ENCODE results near the gene KIF26B.
"Not testable (repeated sequence)": the region's sequence is repeated elsewhere in the genome, so short reads cannot be mapped to it uniquely, and the experiment has no call there.

Gene KIF26B

DNA sequence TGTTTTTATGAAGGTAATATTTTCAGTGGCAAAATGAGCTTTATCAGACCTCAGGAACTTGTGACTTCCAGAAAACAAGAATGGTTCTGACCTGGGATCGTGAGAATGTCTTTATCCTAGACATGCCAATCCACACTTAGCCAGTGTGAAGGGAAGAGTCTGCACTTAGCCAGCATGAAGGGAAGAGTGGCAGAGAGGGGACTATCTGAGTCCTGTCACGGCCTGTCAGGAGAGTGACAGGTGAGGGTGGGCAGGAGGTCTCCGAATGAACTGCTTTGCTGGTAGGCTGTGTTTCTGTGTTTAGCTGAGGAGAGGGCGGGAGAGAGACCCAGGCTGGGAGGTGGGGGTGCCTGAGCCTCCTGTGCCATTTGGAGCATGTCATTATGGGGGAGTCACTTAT is 173.1 kb downstream of the KIF26B start:
- Histone ChIP-seq H3K4me1 (ENCODE audit: control insufficient read depth, insufficient read depth, low read length) (no peaks in the 10 kb centered on the region), H3K27ac (ENCODE audit: insufficient read depth, low read depth, low read length, poor library complexity, severe bottlenecking) (no peak overlapping the region), H3K9me3 (ENCODE audit: control insufficient read depth, low read length) (no peaks in the 10 kb centered on the region), H3K36me3 (ENCODE audit: control insufficient read depth, insufficient read depth, low read length) (no peaks in the 10 kb centered on the region), H3K27me3 (ENCODE audit: control insufficient read depth, insufficient read depth, low read length, poor library complexity, severe bottlenecking) (no peaks in the 10 kb centered on the region), H3K4me3 (ENCODE audit: insufficient read depth, low read depth, low read length) (no peak overlapping the region)
- WGBS, 2 experiments, result 78 to 84% methylated on average over 4 of the region's 4 CpGs

DNA sequence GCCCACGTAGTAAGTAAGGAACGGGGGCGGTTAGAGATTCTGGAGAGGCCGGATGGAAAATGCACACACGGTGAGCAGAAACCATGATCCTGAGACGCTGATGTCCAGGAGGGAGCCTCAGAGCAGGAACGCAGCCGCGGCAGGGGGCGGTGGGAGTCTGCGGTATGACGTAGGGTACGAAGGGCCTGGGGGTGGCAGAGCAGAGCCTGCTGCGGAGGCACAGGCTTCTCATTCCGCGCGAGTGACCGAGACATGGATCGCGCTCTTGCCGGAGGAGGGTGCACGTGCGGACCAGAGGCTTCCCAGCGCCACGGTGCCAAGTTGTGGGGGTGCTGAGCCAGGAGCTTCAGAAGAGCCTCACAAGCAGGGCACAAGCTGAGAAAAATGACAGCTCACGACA is 176.2 kb downstream of the KIF26B start:
- Histone ChIP-seq H3K36me3 (ENCODE audit: control insufficient read depth, insufficient read depth, low read length) (no peaks in the 10 kb centered on the region), H3K27me3 (ENCODE audit: control insufficient read depth, insufficient read depth, low read length, poor library complexity, severe bottlenecking) (no peaks in the 10 kb centered on the region), H3K27ac (ENCODE audit: insufficient read depth, low read depth, low read length, poor library complexity, severe bottlenecking) (no peak overlapping the region), H3K4me3 (ENCODE audit: insufficient read depth, low read depth, low read length) (no peak overlapping the region), H3K9me3 (ENCODE audit: control insufficient read depth, low read length) (no peaks in the 10 kb centered on the region), H3K4me1 (ENCODE audit: control insufficient read depth, insufficient read depth, low read length) (no peaks in the 10 kb centered on the region)
- 88 to 91% methylated on average over 26 of the region's 26 CpGs for WGBS, 2 experiments

DNA sequence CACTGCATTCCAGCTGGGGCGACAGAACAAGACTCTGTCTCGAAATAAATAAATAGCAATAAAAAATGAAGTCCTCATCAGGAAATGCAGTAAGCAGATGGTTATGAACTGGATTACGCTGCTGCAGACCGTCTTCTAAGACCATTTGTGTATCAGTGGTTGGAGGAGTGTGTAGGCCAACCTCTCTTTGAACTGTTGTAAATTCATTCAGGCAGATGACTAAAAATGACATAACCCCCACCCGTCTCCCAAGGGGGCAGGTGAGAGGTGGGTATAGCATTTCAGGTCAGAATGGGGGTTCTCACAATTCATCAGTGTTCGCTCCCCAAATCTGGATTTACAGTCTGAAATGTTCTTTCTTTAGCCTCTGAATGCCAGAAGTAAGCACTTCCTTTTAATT is 177.3 kb downstream of the KIF26B start:
- Histone ChIP-seq H3K27ac (ENCODE audit: insufficient read depth, low read depth, low read length, poor library complexity, severe bottlenecking) (no peak overlapping the region), H3K4me3 (ENCODE audit: insufficient read depth, low read depth, low read length) (no peak overlapping the region), H3K4me1 (ENCODE audit: control insufficient read depth, insufficient read depth, low read length) (no peaks in the 10 kb centered on the region), H3K27me3 (ENCODE audit: control insufficient read depth, insufficient read depth, low read length, poor library complexity, severe bottlenecking) (no peaks in the 10 kb centered on the region), H3K36me3 (ENCODE audit: control insufficient read depth, insufficient read depth, low read length) (no peaks in the 10 kb centered on the region), H3K9me3 (ENCODE audit: control insufficient read depth, low read length) (no peaks in the 10 kb centered on the region)
- WGBS, 2 experiments, result 93 to 95% methylated on average over 6 of the region's 6 CpGs

DNA sequence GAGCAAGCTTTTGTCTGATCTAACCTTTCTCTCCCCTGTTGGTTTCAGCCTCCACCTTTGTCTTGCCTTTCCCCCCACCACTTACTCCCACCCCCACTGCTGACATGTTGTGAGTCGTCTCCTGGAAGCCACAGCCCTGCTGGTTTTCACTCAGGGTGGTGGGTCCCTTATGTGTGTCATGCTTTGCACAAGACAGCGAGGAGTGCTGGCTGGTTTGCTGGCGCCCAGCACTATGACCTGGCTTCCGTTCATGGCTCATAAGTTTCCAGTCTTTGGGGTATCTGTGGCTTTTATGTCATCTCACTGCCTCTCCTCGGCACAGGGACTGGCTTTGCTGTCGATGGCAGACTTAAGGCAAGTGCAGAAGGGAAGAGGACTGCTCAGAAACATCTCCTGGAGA is 177.7 kb downstream of the KIF26B start:
- no peak overlapping the region for H3K27ac ChIP-seq (ENCODE audit: insufficient read depth, low read depth, low read length, poor library complexity, severe bottlenecking)
- H3K4me3 ChIP-seq (ENCODE audit: insufficient read depth, low read depth, low read length), result no peak overlapping the region
- no peaks in the 10 kb centered on the region for H3K9me3 ChIP-seq (ENCODE audit: control insufficient read depth, low read length)
- H3K27me3 ChIP-seq (ENCODE audit: control insufficient read depth, insufficient read depth, low read length, poor library complexity, severe bottlenecking), result no peaks in the 10 kb centered on the region
- H3K36me3 ChIP-seq (ENCODE audit: control insufficient read depth, insufficient read depth, low read length), result no peaks in the 10 kb centered on the region
- WGBS, 2 experiments, result 80 to 88% methylated on average over 6 of the region's 6 CpGs
- no peaks in the 10 kb centered on the region for H3K4me1 ChIP-seq (ENCODE audit: control insufficient read depth, insufficient read depth, low read length)

DNA sequence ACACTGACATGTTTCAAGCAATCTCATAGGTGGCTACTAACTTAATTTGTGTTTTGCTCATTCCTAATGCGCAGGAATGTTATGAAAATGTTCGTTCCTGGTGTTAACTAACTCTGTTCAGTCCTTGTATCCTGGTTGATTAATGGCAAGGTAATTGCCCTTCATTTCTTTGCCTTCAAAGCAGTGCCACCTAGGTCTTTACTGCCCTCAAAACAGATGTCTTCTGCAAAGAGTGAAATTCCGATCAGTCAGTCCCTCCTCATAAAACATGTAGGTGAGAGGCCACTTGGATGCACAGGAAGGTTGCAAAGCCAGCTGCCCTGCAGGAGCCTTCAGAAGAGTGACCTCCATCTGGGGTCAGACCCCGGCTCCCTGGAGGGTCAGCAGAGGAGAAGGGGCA is 179.4 kb downstream of the KIF26B start:
- no peak overlapping the region for H3K27ac ChIP-seq (ENCODE audit: insufficient read depth, low read depth, low read length, poor library complexity, severe bottlenecking)
- H3K9me3 ChIP-seq (ENCODE audit: control insufficient read depth, low read length), result no peaks in the 10 kb centered on the region
- no peaks in the 10 kb centered on the region for H3K36me3 ChIP-seq (ENCODE audit: control insufficient read depth, insufficient read depth, low read length)
- 88 to 96% methylated on average over 4 of the region's 4 CpGs for WGBS, 2 experiments
- no peak overlapping the region for H3K4me3 ChIP-seq (ENCODE audit: insufficient read depth, low read depth, low read length)
- no peaks in the 10 kb centered on the region for H3K27me3 ChIP-seq (ENCODE audit: control insufficient read depth, insufficient read depth, low read length, poor library complexity, severe bottlenecking)
- no peaks in the 10 kb centered on the region for H3K4me1 ChIP-seq (ENCODE audit: control insufficient read depth, insufficient read depth, low read length)

DNA sequence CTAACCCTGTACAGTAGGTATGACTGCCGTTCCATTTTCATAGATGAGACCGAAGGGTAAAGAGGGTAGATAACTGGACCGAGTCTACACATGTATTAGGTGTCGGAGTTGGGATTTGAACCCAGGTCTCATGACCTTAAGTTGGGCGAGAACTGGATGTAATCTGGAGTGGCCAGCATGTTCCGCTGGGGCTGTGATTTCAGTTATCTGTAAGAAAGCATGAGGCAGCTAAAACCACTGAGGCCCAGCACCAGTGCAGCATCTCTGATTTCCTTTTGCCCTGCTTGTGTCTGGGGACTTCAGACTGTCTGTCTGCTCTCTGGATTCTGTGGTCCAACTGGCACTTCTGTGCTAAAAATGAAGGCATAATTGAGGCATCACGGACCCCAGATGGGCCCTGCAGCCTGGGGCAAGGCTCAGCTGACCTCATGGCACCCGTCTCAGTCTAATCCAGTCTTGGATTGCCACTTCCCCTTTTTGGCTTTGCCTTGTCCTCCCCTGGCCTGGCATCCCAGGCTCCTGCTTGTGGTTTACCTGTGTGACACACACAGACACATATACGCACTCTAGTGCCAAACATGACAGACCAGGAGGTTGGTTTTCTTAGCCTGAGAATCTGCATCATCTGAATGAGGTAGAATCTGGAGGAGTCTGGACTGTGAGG is 180.2 kb downstream of the KIF26B start:
- H3K36me3 ChIP-seq (ENCODE audit: control insufficient read depth, insufficient read depth, low read length), result no peaks in the 10 kb centered on the region
- H3K27me3 ChIP-seq (ENCODE audit: control insufficient read depth, insufficient read depth, low read length, poor library complexity, severe bottlenecking), result no peaks in the 10 kb centered on the region
- H3K4me1 ChIP-seq (ENCODE audit: control insufficient read depth, insufficient read depth, low read length), result no peaks in the 10 kb centered on the region
- no peak overlapping the region for H3K27ac ChIP-seq (ENCODE audit: insufficient read depth, low read depth, low read length, poor library complexity, severe bottlenecking)
- WGBS, 2 experiments, result 94 to 95% methylated on average over 9 of the region's 9 CpGs
- H3K4me3 ChIP-seq (ENCODE audit: insufficient read depth, low read depth, low read length), result no peak overlapping the region
- H3K9me3 ChIP-seq (ENCODE audit: control insufficient read depth, low read length), result no peaks in the 10 kb centered on the region

DNA sequence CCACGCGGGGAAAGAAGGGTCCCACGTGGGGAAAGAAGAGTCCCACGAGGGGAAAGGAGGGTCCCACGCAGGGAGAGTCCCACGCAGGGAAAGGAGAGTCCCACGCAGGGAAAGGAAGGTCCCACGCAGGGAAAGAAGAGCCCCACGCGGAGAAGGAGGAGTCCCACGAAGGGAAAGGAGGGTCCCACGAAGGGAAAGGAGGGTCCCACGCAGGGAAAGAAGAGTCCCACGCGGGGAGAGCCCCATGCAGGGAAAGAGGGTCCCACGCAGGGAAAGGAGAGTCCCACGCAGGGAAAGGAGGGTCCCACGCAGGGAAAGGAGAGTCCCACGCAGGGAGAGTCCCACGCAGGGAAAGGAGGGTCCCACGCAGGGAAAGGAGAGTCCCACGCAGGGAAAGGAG is 180.9 kb downstream of the KIF26B start:
- 92 to 93% methylated on average over 22 of the region's 22 CpGs for WGBS, 2 experiments
- not testable (repeated sequence) for H3K27me3 ChIP-seq (ENCODE audit: control insufficient read depth, insufficient read depth, low read length, poor library complexity, severe bottlenecking); H3K4me3 ChIP-seq (ENCODE audit: insufficient read depth, low read depth, low read length)

DNA sequence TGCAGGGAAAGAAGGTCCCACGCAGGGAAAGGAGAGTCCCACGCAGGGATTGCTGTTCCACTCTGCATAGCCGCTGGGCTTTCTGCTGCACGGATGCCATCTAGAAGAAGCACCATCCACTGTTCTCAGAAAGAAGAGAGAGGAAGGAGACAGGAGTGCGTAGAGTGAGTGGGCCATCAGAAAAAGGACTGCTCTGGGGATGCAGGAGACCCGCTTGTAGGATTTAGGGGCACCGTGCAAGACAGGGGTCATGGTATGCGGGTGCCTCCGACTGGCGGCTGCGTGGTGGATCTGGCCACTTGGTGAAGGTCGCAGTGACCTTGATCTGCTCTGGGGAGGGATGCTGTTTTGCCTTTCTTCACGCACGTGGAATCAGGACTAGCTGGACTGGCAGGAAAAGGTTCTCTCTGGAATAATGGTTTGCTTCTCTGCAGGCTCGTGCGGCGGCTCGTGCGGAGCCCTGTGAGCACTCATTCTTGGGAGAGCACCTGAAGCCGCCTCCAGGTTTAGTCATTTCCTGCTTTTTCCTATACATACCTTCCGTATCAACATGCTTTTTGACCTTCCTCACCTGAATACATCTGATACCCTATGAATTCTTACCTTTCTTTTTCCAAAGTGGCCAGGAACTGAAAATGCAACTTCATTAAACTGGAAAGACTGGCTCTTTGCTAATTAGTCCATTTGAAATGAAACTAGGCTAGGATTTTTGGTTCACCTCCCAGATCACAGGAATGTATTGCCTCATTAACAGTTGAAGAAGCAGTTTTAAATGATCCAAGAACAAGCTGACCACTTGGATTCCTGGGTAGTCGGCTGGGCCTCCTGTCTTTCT is 181.6 kb downstream of the KIF26B start:
- Histone ChIP-seq H3K4me1 (ENCODE audit: control insufficient read depth, insufficient read depth, low read length) (no peaks in the 10 kb centered on the region), H3K9me3 (ENCODE audit: control insufficient read depth, low read length) (no peaks in the 10 kb centered on the region), H3K36me3 (ENCODE audit: control insufficient read depth, insufficient read depth, low read length) (no peaks in the 10 kb centered on the region), H3K27ac (ENCODE audit: insufficient read depth, low read depth, low read length, poor library complexity, severe bottlenecking) (no peak overlapping the region), H3K27me3 (ENCODE audit: control insufficient read depth, insufficient read depth, low read length, poor library complexity, severe bottlenecking) (no peaks in the 10 kb centered on the region), H3K4me3 (ENCODE audit: insufficient read depth, low read depth, low read length) (no peak overlapping the region)
- 91 to 92% methylated on average over 22 of the region's 22 CpGs for WGBS, 2 experiments

More for the DNA sequence above, 180.9 kb downstream of the KIF26B start:
- not testable (repeated sequence) for H3K36me3 ChIP-seq (ENCODE audit: control insufficient read depth, insufficient read depth, low read length); H3K4me1 ChIP-seq (ENCODE audit: control insufficient read depth, insufficient read depth, low read length); H3K9me3 ChIP-seq (ENCODE audit: control insufficient read depth, low read length); H3K27ac ChIP-seq (ENCODE audit: insufficient read depth, low read depth, low read length, poor library complexity, severe bottlenecking)

DNA sequence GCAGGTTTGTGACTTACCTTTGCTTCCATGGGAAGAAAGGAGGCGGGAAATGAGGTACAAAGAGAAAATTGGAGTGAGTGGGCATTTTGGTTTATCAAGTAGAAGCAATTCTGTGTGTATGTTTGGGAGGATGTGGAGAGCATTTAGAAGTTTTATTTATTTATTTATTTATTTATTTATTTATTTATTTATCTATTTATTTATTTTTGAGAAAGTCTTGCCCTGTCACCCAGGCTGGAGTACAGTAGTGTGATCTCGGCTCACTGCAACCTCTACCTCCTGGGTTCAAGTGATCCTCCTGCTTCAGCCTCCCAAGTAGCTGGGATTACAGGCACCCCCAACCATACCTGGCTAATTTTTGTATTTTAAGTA is 182.2 kb downstream of the KIF26B start:
- 100% methylated on average over 2 of the region's 2 CpGs for WGBS, 2 experiments
- not testable (repeated sequence) for H3K27me3 ChIP-seq (ENCODE audit: control insufficient read depth, insufficient read depth, low read length, poor library complexity, severe bottlenecking); H3K9me3 ChIP-seq (ENCODE audit: control insufficient read depth, low read length); H3K4me1 ChIP-seq (ENCODE audit: control insufficient read depth, insufficient read depth, low read length); H3K36me3 ChIP-seq (ENCODE audit: control insufficient read depth, insufficient read depth, low read length); H3K4me3 ChIP-seq (ENCODE audit: insufficient read depth, low read depth, low read length); H3K27ac ChIP-seq (ENCODE audit: insufficient read depth, low read depth, low read length, poor library complexity, severe bottlenecking)

DNA sequence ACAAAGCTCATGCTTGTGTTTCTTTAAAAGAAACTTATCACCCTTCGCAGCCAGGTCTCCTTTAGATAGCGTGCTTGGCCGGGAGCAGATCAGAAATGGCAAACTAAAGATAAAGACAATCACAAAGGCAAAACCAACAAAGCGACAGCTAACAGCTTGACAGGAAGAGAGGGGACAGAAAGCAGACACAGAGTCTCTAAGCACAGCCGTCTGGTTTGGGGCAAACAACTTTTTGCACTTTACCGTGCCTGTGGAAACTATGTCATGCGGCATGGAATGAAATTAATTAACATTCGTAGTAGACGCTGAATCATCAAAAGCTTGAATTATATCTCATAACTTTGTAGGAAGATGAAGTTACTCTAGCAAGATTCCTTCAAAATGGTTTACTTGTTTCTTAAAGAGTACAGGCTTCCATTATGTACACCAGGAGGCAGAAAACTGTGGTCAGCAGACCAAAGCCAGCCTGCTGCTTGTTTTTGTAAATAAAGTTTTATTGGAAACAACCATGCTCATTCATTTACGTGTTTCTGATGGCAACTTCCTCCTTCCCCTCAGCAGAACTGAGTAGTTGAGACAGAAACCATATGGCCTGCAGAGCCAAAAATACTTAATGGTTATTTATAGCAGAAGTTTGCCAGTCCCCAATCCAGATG is 183.2 kb downstream of the KIF26B start:
- Histone ChIP-seq H3K4me1 (ENCODE audit: control insufficient read depth, insufficient read depth, low read length) (no peaks in the 10 kb centered on the region), H3K4me3 (ENCODE audit: insufficient read depth, low read depth, low read length) (no peak overlapping the region), H3K27me3 (ENCODE audit: control insufficient read depth, insufficient read depth, low read length, poor library complexity, severe bottlenecking) (no peaks in the 10 kb centered on the region), H3K9me3 (ENCODE audit: control insufficient read depth, low read length) (no peaks in the 10 kb centered on the region), H3K36me3 (ENCODE audit: control insufficient read depth, insufficient read depth, low read length) (no peaks in the 10 kb centered on the region), H3K27ac (ENCODE audit: insufficient read depth, low read depth, low read length, poor library complexity, severe bottlenecking) (no peak overlapping the region)
- WGBS, 2 experiments, result 86 to 87% methylated on average over 9 to 10 of the region's 10 CpGs
